Dedifferentiated amniotic fluid mesenchymal stem cell (primary cell): ENCODE measurements around the gene BBS9.

ENCODE experiments used
- DNase-seq: peaks from one replicate; pipeline ENCODE4 v3.0.0-alpha.2; 2016; ENCODE audit errors: extremely low spot score

BBS9 gene

DNA sequence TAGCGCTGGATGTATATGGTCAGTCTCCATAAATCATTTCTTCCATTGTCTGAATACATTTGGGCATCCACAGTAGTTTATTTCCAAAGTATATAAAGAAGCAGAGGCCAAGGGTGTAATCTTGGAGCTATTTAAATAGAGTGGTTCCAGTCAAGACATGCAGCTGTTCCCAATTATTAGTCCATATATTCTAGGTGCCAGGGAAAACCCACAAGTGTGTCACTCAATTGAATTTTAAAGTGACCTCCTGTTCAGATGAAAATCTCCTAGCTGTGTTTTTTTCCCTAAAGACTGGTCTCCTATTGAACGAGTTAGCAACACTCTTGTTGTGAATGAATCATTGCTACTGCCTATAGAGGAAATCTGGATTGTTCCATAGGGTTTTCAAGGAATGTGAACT lies 515.7 kb downstream of the BBS9 start:
- no peak for DNase-seq

DNA sequence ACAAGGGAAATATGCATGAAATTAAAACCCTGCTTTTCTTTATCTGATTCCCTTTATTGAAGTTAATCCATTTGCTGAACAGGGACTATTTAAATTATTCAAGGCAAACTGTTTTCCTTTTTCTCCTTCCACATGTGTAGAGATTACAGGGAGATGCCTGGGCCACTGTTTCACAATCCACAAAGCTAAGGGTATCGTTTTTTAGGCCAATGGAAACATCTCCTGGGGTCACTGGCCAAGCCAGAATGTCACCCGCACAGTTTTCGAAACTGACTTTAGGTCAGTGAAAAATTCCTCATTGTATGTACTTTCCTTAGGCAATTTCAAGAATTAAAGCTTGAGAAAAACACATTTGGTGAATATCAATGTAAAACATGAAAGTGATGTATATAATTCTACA lies 516.8 kb downstream of the BBS9 start:
- DNase-seq = no peak

DNA sequence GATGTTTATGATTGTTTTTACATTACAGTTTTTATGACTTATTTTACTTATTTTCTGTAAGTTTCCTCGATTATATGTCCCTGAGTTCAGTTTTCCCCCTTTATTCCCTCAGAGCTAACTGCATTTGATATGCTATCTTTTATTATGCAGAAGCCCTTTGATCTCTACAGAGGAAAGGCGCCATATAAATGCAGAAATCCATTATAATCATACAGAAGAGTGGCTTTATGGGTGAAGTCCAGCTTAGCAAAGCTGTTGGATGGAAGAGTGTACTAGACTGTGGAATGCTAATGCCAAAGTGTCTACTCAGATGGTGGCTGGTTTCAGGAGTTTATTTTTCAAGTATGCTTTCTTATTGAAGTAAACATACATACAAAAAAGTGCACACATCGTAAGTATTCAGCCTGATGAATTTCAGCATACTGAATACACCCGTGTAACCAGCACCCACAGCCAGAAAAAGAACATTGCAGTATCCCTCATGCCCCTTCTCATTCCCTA lies 517.6 kb downstream of the BBS9 start:
- no peak for DNase-seq

- no peak for DNase-seq
Observed at GRCh38 chr7:33649476-33650441, 520.4 kb downstream of the BBS9 start.

- peak; percentile 33 for DNase-seq
Observed at GRCh38 chr7:33650828-33651227, 521.5 kb downstream of the BBS9 start.

- DNase-seq = no peak
Observed at GRCh38 chr7:33651998-33652515, 522.7 kb downstream of the BBS9 start.

- DNase-seq = no peak
Observed at GRCh38 chr7:33654676-33655075, 525.3 kb downstream of the BBS9 start.
